Measurements from ENCODE around the gene NWD2.

The NWD2 gene

GRCh38 chr4:37439809-37440474, 195.4 kb downstream of the NWD2 start:
- no peak for DNase-seq (ENCODE audit: low read depth)

- DNase-seq (ENCODE audit: low read depth), result no peak
Observed at GRCh38 chr4:37440501-37440900, 196.0 kb downstream of the NWD2 start.

GRCh38 chr4:37441231-37442061, 196.9 kb downstream of the NWD2 start:
- no peak for DNase-seq (ENCODE audit: low read depth)

- DNase-seq (ENCODE audit: low read depth), result no peak
Observed at GRCh38 chr4:37442062-37442323, 197.4 kb downstream of the NWD2 start.

GRCh38 chr4:37443137-37443536, 198.6 kb downstream of the NWD2 start:
- no peak for DNase-seq (ENCODE audit: low read depth)

DNA sequence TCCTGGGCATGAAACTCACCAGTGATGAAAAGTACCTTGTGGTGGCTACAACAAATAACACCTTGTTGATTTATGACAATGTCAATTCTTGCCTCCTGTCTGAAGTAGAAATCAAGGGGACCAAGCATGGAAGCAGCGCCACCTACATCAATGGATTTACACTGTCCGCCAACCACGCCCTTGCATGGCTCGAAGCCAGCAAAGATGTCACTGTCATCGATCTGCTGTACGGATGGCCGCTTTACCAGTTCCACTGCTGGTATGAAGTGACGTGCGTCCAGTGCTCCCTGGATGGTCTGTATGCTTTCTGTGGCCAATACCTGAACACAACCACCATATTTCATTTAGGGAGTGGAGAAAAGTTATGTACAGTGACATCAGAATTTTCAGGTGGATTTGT, 200.5 kb downstream of the NWD2 start:
- DNase-seq (ENCODE audit: low read depth), result no peak

GRCh38 chr4:37446016-37446415, 201.5 kb downstream of the NWD2 start:
- no peak for DNase-seq (ENCODE audit: low read depth)

DNA sequence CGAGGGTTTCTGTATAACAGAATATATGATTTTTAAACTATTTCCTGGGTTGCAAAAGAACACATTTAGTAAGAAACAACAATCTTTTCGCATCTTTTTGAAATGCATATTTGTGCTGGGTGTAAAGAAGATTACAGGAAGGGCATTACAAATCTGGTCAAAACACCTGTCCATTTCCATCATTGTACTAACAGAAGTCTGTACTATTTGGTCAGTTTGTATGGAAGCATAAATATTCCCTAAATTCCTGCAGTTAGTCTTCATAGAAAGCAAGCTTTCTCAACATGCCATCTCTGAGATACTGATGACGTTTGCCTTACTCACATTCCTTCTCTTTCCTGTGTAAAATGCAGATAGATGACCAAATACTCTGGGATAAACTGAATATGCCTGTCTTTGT, 203.3 kb downstream of the NWD2 start:
- DNase-seq (ENCODE audit: low read depth), result no peak

- no peak for DNase-seq (ENCODE audit: low read depth)
Observed at GRCh38 chr4:37450309-37450708, 205.8 kb downstream of the NWD2 start.

DNA sequence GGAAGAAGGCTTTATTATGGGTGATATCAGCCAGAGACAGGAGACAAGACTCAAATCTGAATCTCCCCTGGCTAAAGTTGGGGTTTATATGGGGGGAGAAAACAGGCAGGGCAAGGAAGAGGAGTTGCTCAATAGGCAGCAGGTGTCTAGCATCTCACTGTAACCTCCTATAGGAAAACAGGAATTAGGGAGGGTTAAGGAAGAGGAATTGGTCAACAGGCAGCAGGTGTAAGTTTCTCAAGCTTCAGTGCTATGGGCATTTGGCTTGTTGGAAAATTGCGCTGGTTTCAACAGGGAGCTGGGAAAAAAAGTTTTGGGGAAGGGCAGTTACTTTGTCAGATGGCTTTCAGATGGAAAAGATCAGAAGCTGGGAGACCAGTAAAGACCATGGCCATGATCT, 206.4 kb downstream of the NWD2 start:
- no peak for DNase-seq (ENCODE audit: low read depth)

DNA sequence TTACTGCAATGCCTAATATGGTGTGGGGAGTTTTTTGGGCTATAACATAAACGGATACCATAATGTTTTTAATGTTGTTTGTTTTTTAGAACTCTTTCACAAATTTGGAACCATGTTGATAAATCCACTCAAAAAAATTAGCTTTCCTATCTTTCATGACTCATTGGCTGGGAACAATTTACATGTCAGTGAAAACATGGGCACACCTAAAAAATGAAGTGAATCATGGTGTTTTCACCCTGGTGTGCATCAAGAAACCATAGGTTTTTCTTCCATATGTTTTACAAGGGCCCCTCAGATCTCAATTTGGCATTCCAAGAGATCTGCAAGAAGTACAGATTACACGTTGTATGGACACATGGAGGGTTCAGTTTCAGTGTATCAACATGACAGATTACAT, 207.1 kb downstream of the NWD2 start:
- no peak for DNase-seq (ENCODE audit: low read depth)

DNA sequence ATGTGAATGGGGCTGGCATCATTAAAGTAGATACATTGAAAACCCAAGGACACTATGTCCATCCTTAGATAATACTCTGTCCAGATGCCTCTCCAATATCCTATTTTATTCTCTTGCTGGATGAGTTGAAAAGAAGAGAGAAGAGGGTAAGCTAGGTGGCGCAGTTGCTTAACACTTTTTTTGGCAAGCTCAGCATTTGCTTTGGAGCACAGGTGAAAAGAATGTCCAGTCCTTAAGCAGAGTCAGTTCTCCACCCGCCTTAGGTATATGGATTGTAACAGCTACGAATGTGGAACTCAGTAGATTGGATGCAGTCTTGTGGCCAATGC, 208.4 kb downstream of the NWD2 start:
- no peak for DNase-seq (ENCODE audit: low read depth)

GRCh38 chr4:37453281-37453998, 208.9 kb downstream of the NWD2 start:
- peak; percentile 19 for DNase-seq (ENCODE audit: low read depth)

GRCh38 chr4:37453999-37454800, 209.7 kb downstream of the NWD2 start:
- DNase-seq (ENCODE audit: low read depth), result no peak

GRCh38 chr4:37455301-37456131, 211.0 kb downstream of the NWD2 start:
- no peak for DNase-seq (ENCODE audit: low read depth)

- DNase-seq (ENCODE audit: low read depth), result no peak
Observed at GRCh38 chr4:37461801-37462200, 217.3 kb downstream of the NWD2 start.

- DNase-seq (ENCODE audit: low read depth), result no peak
Observed at GRCh38 chr4:37463033-37463856, 218.7 kb downstream of the NWD2 start.

- no peak for DNase-seq (ENCODE audit: low read depth)
Observed at GRCh38 chr4:37464373-37465128, 220.0 kb downstream of the NWD2 start.

- DNase-seq (ENCODE audit: low read depth), result no peak
Observed at GRCh38 chr4:37465296-37465695, 220.8 kb downstream of the NWD2 start.

DNA sequence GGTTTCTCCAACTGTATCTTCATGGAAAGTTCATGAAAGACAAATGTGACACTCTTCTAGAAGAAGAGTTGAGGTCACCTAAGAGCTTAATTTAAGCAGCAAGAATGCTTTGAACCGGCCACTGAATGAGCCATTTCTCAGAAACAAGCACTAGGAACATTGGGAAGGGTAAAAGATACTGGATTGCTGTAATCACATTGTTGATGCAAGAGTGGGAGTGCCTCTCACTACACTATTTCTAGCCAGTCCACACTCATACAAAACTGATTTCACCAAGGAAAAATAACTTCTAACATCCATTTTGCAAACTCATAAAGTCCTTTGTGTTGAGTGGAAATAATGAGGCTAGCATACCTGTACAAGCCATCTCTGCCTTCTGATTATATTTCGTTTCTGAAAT, 221.3 kb downstream of the NWD2 start:
- no peak for DNase-seq (ENCODE audit: low read depth)

Measured in stimulated activated CD8-positive, alpha-beta memory T cell treated with anti-CD3 and anti-CD28 coated beads, Interleukin-12 subunit alpha, Interleukin-12 subunit beta, amount 100 ng/mL, for 4 hours (primary cell).